Skin of body (tissue), 2 donors: ENCODE measurements around the gene ADA. TPM values are rescaled to one million over a fixed set of nuclear protein-coding genes. Genes with fewer than 3 reads are reported as not detected.
"Not testable (repeated sequence)": the region's sequence is repeated elsewhere in the genome, so short reads cannot be mapped to it uniquely, and the experiment has no call there.

Source experiments
- DNase-seq: peaks from one replicate; lab custom pipeline; 2025; lab: John Stamatoyannopoulos, UW
- total RNA-seq: library from RNA; depleted of rRNA; stranded (reverse); fragments of >200 nt; gene quantifications from one replicate; pipeline ENCODE4 v1.2.3, GENCODE V29; 2014

Gene ADA
- total RNA-seq, 1 donor from 2014 or later, result 5.5 TPM

DNA sequence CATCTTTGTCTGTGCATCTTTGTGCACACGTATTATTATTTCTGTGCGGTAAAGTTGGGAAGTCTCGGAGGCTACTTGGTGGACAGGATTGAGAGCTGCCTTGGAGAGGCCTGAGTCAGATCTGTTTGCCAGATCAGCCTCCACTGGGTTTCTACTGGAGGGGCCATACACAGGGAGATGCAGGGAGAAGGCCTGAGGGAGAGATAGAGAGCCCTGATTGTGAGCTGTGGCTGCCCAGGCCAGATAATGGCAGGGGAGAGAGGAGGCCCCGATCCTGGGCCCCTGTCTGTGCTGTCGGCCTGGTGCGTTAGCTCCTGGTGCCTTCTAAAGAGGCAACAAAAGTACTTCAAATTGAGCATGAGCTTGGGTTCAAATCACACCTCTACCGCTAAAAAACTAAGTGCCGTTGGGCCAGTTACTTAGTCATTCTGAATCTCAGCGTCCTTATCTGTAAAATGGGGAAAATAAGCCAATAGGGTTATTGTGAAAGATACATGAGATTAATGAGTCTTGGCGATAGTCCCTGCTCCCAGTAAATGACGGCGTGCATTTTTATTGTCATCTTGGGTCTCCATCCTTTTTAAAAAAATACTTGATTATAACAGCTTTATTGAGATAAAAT, 27.6 kb upstream of the ADA start:
- DNase-seq, result no peak

DNA sequence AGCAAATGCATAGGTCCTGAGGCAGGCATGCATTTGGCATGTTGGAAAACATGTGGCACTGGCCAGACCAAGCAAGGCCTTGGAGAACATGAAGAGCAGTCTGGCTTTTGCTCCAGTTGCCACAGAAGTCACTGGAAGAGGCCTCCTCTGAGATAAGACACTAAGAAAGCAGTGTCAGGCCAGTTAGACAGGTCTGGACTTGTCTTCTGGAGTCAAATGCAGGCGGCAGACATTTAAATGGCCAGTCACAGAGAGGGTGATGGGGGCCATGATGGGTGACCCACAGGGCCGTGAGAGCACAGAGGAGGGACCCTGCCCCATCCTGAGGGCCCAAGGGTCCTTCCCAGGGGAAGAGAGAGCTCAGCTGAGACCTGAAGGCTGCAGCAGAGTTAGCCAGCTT, 26.7 kb upstream of the ADA start:
- DNase-seq, result no peak

DNA sequence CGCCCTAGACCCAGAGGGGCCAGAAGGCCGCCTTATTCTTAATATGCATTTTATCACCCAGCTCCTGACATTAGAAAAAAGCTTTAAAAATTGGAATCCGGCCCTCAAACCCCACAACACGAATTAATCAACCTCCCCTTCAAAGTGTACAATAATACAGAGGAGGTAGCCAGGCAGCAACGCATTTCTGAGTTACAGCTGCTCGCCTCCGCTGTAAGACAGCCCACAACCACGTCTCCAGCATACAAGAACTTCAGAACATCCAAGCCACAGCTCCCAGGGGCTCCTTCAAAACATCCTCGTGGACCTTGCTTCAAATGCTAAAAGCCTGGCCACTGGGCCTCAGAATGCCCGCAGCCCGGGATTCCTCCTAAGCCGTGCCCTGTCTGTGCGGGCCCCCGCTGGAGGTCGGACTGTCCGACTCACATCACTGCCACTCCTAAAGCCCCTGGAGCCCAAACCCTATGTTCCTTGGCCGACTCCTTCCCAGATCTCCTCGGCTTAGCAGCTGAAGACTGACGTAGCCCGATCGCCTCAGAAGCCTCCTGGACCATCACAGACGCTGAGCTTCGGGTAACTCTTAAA, 20.9 kb upstream of the ADA start:
- DNase-seq, result not testable (repeated sequence)

DNA sequence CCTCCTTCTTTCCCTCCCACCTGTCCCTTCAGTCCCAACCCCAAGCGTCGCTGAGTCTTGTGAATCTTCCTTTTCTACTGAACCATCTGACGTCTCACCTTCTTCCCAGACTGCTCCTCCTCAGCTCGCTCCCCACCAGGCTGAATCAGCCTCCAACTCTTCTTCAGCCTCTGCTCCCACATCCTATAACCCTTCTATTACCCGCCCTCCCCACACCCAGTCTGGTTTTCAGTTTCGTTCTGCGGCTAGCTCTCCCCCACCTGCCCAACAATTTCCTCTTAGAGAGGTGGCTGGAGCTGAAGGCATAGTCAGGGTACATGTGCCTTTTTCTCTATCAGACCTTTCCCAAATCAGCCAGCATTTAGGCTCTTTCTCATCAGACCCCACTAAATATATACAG, 20.0 kb upstream of the ADA start:
- not testable (repeated sequence) for DNase-seq

DNA sequence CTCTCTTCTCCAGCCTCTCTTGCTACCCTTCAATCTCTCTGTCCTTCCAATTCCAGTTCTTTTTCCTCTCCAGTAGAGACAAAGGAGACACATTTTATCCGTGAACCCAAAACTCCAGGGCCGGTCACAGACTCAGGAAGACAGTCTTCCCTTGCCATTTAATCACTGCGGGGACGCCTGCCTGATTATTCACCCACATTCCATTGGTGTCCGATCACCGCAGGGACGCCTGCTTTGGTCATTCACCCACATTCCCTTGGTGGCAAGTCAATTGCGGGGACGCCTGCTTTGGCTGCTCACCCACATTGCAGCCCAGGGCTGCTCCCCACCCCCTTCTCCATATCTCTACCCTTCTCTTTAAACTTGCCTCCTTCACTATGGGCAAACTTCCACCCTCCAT, 19.4 kb upstream of the ADA start:
- not testable (repeated sequence) for DNase-seq

DNA sequence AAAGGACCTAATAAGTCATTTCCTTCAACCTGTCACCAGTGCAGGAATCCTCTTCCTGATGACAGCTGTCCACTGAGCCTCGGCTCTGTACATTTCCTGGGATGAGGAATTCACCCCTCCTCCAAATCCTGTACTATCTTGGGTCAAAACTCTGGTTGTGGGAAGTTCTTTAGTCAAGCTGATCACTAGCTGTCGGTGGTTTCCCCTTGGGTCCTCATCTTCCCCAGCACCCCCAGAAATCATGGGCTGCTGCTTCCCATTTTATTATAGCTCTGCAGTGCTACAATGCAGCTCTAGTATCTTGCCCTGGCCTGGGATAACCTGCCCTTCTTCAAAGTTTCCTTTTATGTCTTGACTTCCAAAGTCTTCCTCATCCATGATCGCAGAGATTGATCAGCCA, 14.6 kb upstream of the ADA start:
- no peak for DNase-seq

DNA sequence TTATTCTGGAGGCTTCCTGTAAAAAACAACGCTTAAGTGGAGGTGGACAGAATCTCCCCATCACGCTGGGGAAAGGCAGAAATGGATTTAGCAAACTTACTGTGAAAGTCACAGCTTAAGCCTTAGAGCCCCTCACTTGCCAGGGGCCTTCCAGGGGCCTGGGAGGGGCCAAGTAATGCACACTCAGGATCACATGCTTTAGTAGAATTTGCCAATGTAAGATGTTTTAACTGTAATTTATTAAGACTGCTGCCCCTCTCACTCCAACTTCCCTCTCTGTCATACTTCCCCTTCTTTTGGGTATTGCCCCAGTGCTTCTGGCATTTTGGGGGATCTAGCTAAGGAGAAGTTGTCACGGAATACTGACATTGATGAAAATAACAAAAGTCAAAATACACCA, 12.6 kb upstream of the ADA start:
- DNase-seq, result no peak

DNA sequence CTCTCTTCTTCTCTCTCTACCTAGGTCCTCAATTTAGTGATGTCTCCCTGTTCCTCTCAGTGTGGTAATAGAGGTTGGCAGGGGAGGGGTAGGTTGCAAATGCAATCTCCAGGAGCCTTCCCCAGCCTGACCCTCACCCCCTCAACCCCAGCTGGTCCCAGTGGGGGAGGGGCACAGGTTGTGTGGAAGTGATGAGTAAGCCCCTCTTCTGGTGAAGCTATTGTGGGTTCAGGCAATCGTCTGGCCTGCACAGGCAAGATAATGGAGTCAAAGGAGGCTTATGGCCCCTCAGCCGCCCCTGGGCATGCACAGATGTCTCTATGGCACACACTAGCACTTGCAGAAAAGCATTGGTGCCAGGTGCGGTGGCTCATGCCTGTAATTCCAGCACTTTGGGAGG, 10.8 kb upstream of the ADA start:
- no peak for DNase-seq

DNA sequence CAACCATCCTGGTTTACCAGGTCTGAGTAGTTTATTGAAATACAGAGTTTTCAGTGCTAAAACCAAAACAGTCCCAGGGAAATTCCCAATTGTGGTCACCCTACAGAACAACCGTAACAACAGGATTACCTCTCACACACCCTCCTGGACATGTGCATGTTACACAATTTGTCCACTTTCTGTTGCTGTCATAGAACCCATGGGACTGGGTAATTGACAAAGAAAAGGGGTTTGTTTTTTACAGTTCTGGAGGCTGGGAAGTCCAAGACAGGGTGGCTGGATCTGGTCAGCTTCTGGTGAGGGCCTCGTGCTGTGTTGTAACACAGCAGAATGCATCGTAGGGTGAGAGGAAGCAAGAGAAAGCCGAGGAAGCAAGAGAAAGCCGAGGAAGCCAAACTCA, 9.1 kb upstream of the ADA start:
- DNase-seq, result no peak

DNA sequence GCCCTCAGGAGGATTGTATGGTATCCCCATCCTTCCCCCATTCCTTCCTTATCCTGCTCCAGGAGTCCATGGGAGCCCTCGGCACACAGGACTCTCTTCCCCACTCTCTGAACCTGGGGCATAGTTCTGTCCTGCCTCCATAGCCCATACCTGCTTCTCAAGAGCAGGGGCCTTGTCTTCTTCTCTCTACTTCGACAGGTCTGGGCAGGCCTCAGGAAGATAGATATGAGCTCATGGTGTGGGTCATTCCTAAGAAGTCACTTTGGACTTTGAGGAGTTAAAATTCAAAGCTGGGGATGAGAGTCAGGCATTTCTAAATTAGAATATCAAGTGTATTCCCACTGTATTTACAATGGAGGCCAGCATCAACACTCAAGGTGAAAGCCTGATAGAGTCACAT, 8.4 kb upstream of the ADA start:
- no peak for DNase-seq

DNA sequence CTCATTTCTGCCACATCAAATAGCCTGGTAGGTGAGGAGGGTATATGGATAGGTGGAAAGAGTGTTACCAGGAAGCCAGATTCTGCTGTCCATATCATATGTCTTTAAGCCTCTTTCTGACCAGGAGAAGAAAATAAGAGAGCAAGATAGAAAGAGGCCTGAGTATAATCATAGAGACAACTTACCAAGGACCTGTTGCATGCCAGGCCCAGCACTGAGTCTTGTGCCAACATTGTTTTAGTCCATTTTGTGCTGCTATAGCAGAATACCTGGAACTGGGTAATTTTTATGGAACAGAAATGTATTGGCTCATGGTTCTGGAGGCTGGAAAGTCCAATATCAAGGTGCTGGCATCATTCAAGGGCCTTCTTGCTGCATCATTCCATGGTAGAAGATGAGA, 7.3 kb upstream of the ADA start:
- DNase-seq, result no peak

DNA sequence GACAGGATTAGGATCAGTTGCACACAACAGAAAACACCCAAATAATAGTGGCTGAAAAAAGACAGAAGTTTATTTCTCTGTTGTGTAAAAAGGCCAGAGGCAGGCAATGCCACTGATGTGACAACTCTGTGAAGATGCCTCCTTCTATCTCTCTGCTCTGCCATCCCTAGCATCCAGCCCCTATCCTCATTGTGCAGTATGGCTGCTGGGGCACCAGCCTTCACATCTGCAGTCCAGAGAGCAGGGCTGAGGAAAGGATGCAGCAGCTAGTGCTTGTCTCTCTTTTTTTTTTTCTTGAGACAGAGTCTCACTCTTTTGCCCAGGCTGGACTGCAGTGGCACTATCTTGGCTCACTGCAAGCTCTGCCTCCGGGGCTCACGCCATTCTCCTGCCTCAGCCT, 6.4 kb upstream of the ADA start:
- no peak for DNase-seq

DNA sequence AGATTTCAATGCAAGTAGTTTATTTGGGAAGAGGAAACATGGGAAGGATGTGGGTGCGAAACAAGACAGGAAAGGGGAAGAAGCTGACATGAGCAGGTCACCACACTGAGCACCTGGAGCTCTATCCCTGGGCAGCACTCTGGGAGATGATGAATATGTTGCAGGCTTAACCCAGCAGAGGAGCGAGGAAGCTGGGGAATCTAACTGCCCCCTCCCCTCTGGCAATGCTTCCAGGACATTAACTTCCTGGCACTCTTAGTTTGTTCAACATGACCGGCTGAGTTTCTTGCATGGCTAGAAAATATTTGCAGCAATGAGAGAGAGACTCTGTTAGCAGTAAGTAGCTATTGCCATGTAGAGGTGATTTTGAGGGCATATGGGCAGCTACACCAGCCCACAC, 4.9 kb upstream of the ADA start:
- DNase-seq, result no peak

DNA sequence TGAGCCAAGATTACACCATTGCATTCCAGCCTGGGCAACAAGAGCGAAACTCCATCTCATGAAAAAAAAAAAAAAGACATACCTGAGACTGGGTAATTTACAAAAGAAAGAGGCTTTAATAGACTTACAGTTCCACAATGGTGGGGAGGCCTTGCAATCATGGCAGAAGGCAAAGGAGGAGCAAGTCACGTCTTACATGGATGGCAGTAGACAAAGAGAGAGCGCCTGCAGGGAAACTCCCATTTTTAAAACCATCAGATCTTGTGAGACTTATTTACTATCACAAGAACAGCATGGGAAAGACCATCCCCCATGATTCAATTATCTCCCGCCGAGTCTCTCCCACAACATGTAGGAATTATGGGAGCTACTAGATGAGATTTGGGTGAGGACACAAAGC, 2.7 kb upstream of the ADA start:
- DNase-seq, result not testable (repeated sequence)

DNA sequence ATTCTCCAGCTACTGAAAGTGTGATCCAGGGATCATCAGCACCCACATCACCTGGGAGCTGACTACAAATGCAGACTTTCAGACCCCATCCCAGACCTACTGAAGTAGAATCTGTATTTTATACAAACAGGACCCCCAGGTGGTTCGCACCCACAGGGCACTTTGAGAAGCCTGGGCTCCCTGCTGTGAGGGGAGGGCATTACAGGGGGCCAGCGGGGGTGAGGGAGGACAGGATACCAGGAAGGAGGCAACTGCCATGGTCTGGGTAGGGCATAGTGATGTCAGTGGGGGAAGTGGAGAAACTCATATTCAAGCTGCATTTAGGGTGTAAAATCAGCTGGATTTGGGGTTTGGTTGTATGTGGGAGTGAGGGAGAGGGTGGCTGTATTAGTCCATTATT, 2.0 kb upstream of the ADA start:
- no peak for DNase-seq

DNA sequence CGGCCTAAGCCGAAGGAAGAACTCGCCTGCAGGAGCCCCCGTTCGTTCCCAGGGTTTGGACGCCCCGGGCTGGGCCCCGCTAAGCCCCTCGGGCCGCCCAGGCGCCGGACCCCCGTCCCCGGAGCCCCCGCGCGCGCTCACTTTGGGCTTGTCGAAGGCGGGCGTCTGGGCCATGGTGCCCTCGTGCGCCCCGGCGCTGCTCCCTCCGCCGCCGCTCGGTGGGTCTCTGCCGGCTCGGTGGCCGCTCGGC, 140 bp downstream of the ADA start:
- no peak for DNase-seq

DNA sequence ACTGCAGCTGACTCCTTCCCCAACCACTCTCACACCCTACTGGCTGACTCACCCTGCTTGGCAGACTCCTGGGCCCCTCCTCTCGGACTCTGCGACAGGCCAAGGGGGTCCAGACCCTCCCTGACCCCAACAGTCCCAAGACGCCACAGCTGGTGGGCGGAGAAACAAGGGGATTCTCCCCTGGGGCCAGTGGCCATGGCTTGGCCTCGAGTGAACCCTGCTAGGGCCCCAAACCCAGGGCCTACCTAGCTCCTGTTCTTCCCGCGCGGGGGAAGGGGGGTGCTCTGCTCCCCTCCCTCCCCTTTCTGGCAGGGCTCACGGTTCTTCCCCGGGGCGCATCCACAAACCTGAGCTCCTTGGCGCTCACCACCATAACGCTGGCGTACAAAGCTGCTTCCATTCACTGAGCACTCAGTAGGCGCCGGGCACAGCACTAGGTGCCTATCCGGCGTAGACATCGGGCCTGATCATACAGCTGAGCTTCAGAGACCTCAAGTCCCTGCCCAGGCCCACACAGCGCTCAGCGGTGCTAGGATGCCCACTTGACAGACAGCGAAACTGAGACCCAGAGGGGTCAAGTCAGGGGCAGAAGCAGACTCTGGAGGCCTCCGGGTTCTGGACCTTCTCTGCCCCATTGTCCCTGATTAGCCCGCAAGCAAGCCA, 597 bp downstream of the ADA start:
- no peak for DNase-seq

DNA sequence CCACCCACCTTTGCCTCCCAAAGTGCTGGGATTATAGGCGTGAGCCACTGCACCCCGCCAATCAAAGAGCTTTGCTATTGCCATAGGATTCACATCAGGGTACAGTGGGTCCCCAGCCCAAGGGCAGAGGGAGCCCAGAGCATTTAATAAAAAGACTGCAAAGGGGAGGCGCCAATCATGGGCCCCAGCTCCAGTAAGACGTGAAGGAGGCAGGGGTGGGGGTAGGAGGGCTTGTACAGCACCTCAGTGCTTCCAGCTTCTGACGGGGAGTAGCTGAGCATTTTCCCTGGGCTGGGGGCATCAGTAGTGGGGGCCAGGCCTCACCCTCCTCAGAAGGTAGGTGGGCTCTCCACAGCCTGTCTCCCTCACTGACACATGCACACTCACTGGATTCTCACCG, 1.5 kb downstream of the ADA start:
- no peak for DNase-seq

DNA sequence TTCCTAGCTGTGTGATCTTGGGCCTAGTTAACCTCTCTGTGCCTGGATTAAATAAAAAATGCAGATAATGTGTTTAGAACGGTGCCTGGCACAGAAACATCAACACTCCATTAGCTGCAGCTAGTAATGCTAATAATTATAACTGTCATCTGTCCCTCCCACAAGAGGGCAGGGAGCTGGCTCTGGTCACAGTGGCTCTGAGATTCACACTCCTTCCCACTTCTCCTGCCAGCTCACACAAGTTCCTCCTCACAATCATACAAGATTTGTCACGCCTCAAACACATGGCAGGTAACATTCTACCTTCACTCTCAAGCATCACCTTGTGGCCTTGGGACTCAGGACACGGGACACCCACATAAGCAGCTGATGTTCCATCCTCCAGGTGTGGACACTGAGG, 2.4 kb downstream of the ADA start:
- no peak for DNase-seq

DNA sequence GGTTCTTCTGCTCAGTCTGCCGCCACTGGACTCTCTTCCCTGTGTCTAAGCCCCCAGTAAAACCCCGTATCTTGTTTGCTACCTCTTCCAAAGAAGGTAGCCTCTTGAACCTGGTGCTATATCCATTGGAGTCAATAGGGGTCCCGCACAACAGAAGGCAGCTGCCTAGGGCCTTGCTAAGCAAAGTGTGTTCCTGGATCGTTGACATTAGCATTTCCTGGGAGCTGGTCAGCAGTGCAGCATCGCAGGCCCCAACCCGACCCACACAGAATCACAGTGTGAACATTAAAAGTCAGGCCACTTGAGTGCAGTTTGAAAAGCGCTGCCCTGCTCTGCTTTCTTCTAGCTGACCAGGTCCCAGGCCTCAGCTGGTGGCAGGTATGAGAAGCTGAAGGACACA, 2.9 kb downstream of the ADA start:
- no peak for DNase-seq

DNA sequence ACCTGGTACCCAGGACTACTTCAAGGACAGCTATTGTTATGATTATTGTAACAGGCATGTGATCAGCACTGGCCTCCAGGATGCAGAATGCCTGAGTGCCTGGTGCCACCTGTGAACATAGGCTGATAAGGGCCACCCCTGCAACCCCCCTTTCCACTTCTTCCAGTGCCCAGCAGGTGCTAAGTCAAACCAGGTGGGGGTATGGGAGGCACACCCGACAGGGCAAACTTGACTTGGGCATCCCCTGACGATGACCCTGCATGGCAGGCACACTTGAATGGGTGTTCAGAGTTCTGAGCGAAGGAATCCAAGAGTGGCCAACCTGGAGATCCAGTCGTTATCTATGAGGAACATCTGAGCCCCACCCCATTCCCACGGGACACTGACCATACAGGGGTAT, 3.4 kb downstream of the ADA start:
- no peak for DNase-seq

DNA sequence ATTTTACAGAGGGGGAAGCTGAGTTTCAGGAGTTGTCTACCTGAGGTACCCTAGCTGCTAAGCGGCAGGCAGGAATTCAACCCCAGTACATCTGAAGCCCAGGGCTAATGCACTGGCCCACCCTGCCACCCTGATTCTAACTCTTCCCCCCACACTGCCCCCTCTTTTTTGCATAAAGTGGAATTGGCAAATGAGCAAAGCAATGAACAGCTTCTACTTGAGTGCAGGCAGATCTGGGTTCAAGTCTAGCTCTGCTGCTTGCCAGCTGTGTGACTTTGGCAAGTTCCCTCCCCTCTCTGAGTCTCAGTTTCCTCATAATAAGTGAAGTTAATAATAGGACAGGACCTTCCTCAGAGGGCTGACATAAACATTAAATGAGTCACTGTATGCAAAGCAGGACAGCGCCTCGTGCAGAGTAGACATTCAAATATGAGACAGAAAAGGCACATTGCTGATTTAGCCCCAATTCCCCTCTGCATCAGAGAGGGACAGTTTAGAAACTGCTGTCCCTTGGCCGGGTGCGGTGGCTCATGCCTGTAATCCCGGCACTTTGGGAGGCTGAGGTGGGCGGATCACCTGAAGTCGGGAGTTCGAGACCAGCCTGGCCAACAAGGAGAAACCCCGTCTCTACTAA, 4.7 kb downstream of the ADA start:
- DNase-seq, result no peak

DNA sequence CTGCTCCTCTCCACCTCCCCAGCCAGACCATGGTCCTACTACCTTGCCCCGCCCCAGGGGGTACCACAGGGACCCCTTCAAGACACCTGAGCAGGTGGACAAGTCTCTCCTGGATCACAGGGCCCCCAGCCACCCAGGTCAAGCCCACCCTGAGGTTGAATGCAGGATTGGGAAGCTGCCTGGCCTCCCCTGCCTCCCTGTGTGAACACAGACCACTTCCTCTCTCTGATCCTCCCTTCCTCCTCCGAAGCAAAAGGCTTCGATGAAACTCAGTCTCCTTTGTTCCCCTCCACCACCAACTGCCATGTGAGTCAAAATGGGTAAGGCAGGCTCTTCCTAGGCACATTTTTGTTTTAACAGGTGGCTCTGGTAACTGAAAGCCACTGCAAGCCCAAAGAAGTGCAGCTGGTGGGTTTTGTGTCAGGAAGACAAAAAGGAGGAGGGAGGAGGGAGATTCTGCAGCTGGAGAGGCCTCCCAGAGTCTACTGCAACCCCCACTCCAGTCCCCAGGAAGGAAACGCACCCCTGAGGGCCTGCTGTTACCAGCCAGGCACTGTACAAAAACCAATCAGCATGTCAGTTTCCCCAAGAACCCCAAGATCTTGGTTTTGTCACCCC, 5.4 kb downstream of the ADA start:
- no peak for DNase-seq
